HepG2 (cell line): ENCODE results near the gene METTL23. TPM values are rescaled to one million over a fixed set of nuclear protein-coding genes. Genes with fewer than 3 reads are reported as not detected.

Source experiments
- ATAC-seq: fragments of 200-7000 bp; cut with Tn5 transposase; 3 replicates; pipeline ENCODE4 v1.9.1; 2020; ENCODE audit warnings: mild to moderate bottlenecking, moderate library complexity
- BruUV-seq: library from RNA; stranded (reverse); fragments of 400-500 nt; replicated peaks from 2 replicates; lab custom pipeline; 2021; lab: Mats Ljungman, UMichigan
- CTCF ChIA-PET: fragments of 300-600 bp; formaldehyde crosslinking; extraction: SDS; loops from one replicate; lab custom pipeline; 2021; ENCODE audit warnings: low total read pairs, inconsistent platforms, low intra/inter-chr PET ratio; lab: Yijun Ruan, JAX
- POLR2A ChIA-PET: fragments of 350-600 bp; sonication (Branson Sonifier 250); formaldehyde crosslinking; loops from one replicate; lab custom pipeline; 2020; ENCODE audit warnings: antibody characterized with exemption, inconsistent platforms; lab: Yijun Ruan, JAX
- DNase-seq: peaks from one replicate; pipeline ENCODE4 v3.0.0-alpha.2; 2015; ENCODE audit warnings: low spot score
- FAIRE-seq: peaks from 3 replicates; lab custom pipeline; 2011; peaks lifted over from hg19 to GRCh38; lab: Jason Lieb, UNC
- H2AFZ ChIP-seq: one replicate; pipeline ENCODE4 v1.6.1; 2011; ENCODE audit warnings: low read length, inconsistent platforms
- H3K27ac ChIP-seq: fragments of 300-600 bp; 3 replicates; pipeline ENCODE4 v1.8.0; 2011; ENCODE audit warnings: mixed run types, mild to moderate bottlenecking, mixed read lengths, low read length, inconsistent platforms; ENCODE audit not compliant: insufficient read depth; ENCODE audit errors: extremely low read length
- H3K27me3 ChIP-seq, 2 experiments: fragments of 200-600 bp in 1 of 2; 2 replicates in 1 of 2; 3 replicates in 1 of 2; pipeline versions ENCODE4 v1.6.0 to v1.8.0; 2011; ENCODE audit warnings: low read length in 2 of 2, mild to moderate bottlenecking in 2 of 2, moderate library complexity in 2 of 2, inconsistent platforms in 1 of 2; ENCODE audit not compliant: insufficient read depth in 2 of 2, control insufficient read depth in 1 of 2
- H3K36me3 ChIP-seq, 2 experiments: fragments of 200-600 bp in 1 of 2; replicated peaks in 1 of 2; 2 replicates in 1 of 2; 3 replicates in 1 of 2; pipeline versions ENCODE4 v1.5.1 to v1.8.0; 2011; ENCODE audit warnings: low read length in 2 of 2, inconsistent platforms in 1 of 2; ENCODE audit not compliant: insufficient read depth in 2 of 2, control insufficient read depth in 1 of 2
- H3K4me1 ChIP-seq: 2 replicates; pipeline ENCODE4 v1.5.1; 2012; ENCODE audit warnings: low read length, inconsistent platforms; ENCODE audit not compliant: insufficient read depth
- H3K4me2 ChIP-seq: 2 replicates; pipeline ENCODE4 v1.6.0; 2011; ENCODE audit warnings: low read depth, low read length, inconsistent platforms
- H3K4me3 ChIP-seq, 3 experiments: fragments of 200-600 bp in 1 of 3; sonication (generic), shearing (Covaris generic) in 1 of 3; replicated peaks in 1 of 3; 2 replicates each; pipeline ENCODE4 v1.5.1; 2011 to 2016; ENCODE audit warnings: low read length in 3 of 3, inconsistent platforms in 2 of 3, low read depth in 2 of 3, mild to moderate bottlenecking in 2 of 3, control low read depth in 1 of 3, mixed read lengths in 1 of 3; ENCODE audit not compliant: insufficient read depth in 1 of 3
- H3K79me2 ChIP-seq: one replicate; pipeline ENCODE4 v1.6.1; 2011; ENCODE audit warnings: low read length, inconsistent platforms; ENCODE audit not compliant: insufficient read depth
- H3K9ac ChIP-seq: 2 replicates; pipeline ENCODE4 v1.6.0; 2011; ENCODE audit warnings: mild to moderate bottlenecking, low read depth, low read length, inconsistent platforms; ENCODE audit not compliant: insufficient read depth
- H3K9me3 ChIP-seq: 2 replicates; pipeline ENCODE4 v1.5.1; 2012; ENCODE audit warnings: mild to moderate bottlenecking, low read length
- H4K20me1 ChIP-seq: 2 replicates; pipeline ENCODE4 v1.6.0; 2011; ENCODE audit warnings: inconsistent platforms, mild to moderate bottlenecking, low read length, moderate library complexity; ENCODE audit not compliant: insufficient read depth
- AGO2 ChIP-seq: fragments of 200-400 bp; formaldehyde crosslinking; optimal IDR thresholded peaks from 2 replicates; pipeline ENCODE3; 2017; ENCODE audit warnings: mild to moderate bottlenecking, low read depth, low read length, moderate library complexity
- MYC ChIP-seq: sonication (generic); formaldehyde crosslinking; IDR thresholded peaks from 2 replicates; pipeline ENCODE4 v1.9.0; 2021; ENCODE audit warnings: missing genetic modification reagents, borderline replicate concordance
- NFE2 ChIP-seq: sonication (generic); formaldehyde crosslinking; IDR thresholded peaks from 2 replicates; pipeline ENCODE4 v1.4.0; 2020; ENCODE audit warnings: missing genetic modification reagents
- POLR2A ChIP-seq, 2 experiments: IDR thresholded peaks; 2 replicates each; pipeline ENCODE4 v1.6.1; 2011; ENCODE audit warnings: low read depth in 2 of 2, low read length in 2 of 2, mild to moderate bottlenecking in 1 of 2, moderate library complexity in 1 of 2; ENCODE audit not compliant: insufficient read depth in 1 of 2
- ZC3H4 ChIP-seq: sonication (generic); formaldehyde crosslinking; IDR thresholded peaks from 2 replicates; pipeline ENCODE4 v1.4.0; 2020; ENCODE audit warnings: missing genetic modification reagents, borderline replicate concordance
- ZNF329 ChIP-seq: sonication (generic); formaldehyde crosslinking; IDR thresholded peaks from 2 replicates; pipeline ENCODE4 v1.9.0; 2021; ENCODE audit warnings: low read depth, mild to moderate bottlenecking, missing genetic modification reagents
- ZNF432 ChIP-seq: sonication (generic); formaldehyde crosslinking; IDR thresholded peaks from 2 replicates; pipeline ENCODE4 v1.5.0; 2020; ENCODE audit warnings: missing genetic modification reagents, mild to moderate bottlenecking, borderline replicate concordance
- ZNF687 ChIP-seq: sonication (generic); formaldehyde crosslinking; IDR thresholded peaks from 2 replicates; pipeline ENCODE4 v1.5.1; 2020; ENCODE audit warnings: mild to moderate bottlenecking, missing genetic modification reagents, moderate library complexity
- WGBS: methylation state at CpG from one replicate; pipeline ENCODE4 v1.1.6; 2017; ENCODE audit warnings: low lambda C conversion rate; 5-methylcytosine and 5-hydroxymethylcytosine counted together
- in situ Hi-C: cut with HindIII; loops from 2 replicates; pipeline ENCODE4 v1.10.0; 2017; ENCODE audit warnings: low pct_unique_long_range_greater_than_20kb; ENCODE audit not compliant: extremely low pct_ligation_motif_present
- intact Hi-C: fragments of 100-400 bp; cut with micrococcal nuclease; formaldehyde crosslinking; loops from one replicate; pipeline ENCODE4 v1.10.0; 2022; ENCODE audit not compliant: unreplicated experiment
- polyA plus RNA-seq, 8 experiments: library from polyadenylated mRNA; depleted of rRNA in 3 of 8; stranded (reverse) in 7 of 8; unstranded in 1 of 8; fragments of >200 nt; fragmentation: Illumina TruSeq in 4 of 8; extraction: Trizol in 4 of 8; gene quantifications; 2 replicates each; pipeline versions ENCODE4 v1.2.1 to v1.2.3, GENCODE V29; 2011 to 2016; ENCODE audit warnings: low read depth in 4 of 8, missing spikeins in 1 of 8, mixed read lengths in 1 of 8; ENCODE audit not compliant: insufficient read depth in 1 of 8
- total RNA-seq, 5 experiments: library from RNA; depleted of rRNA; stranded (reverse); fragments of >200 nt; fragmentation: Illumina TruSeq; extraction: Trizol; gene quantifications; 2 replicates each; pipeline ENCODE4 v1.2.3, GENCODE V29; 2016; ENCODE audit warnings: low read depth in 1 of 5
- TF ChIP-seq, protein P1 (sequence below): IDR thresholded peaks from 2 replicates; pipeline ENCODE4 v1.6.1; 2016; ENCODE audit warnings: missing compliant biosample characterization, missing genetic modification reagents, borderline replicate concordance

The METTL23 gene
- total and polyA plus RNA-seq, 2 of the 13 experiments (the other 11 are each of a cell fraction or from before 2014, with no cell fraction given), result 39.9 to 104 TPM

DNA sequence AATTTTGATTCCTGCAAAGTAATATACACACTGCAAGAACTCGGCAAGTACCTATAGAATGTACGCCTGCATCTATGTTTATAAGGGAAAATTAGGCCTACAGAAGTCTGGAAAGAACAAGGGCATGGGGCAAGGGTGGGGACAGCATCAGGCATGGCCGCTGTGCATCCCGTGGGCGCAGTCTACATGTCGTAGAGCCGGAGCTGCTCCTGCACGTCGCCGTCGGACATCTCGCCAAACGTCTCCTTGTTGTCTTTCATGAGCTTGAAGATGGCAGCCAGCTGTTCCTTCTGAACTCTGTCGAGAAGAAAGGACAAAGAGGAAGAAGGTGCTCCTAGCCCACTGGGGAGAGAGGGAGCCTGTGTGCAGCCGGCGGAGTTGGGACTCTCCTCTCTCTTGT lies 49.2 kb upstream of the METTL23 start (continued):
- TF ChIP-seq, protein P1, sequence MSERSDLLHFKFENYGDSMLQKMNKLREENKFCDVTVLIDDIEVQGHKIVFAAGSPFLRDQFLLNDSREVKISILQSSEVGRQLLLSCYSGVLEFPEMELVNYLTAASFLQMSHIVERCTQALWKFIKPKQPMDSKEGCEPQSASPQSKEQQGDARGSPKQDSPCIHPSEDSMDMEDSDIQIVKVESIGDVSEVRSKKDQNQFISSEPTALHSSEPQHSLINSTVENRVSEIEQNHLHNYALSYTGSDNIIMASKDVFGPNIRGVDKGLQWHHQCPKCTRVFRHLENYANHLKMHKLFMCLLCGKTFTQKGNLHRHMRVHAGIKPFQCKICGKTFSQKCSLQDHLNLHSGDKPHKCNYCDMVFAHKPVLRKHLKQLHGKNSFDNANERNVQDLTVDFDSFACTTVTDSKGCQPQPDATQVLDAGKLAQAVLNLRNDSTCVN, result no peak
- no peak for TF ChIP-seq ZC3H4
- no peak for TF ChIP-seq ZNF329 (CRISPR knock-in tag)

DNA sequence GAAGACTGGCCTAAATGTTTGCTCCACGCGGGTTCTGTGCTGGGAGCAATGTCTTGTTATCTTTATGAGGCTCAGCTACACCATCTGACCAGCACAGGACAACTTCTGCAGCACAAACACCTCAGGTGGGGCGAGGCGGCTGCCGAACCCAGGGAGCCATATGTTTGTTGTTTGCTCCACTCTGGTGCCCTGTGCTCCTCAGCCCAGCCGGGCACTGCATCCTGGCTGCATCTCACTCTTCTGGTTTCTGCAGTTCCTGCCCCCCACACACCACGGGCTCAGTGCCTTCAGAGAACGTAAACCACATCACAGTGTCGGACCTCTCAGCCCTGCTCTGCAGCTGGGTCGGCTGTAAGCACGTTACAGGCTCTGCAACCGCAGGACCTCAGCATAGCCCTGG lies 48.3 kb upstream of the METTL23 start:
- ChIA-PET CTCF (no interaction called here), POLR2A (no interaction called here)
- H3K9ac ChIP-seq, result no peak overlapping the region
- H3K27me3 ChIP-seq, result no peaks in the 10 kb centered on the region
- H3K9me3 ChIP-seq, result no peaks in the 10 kb centered on the region
- H2AFZ ChIP-seq, result no peak overlapping the region
- intact Hi-C loops, result no loop called here
- peaks cover 38% of the 10 kb centered on the region for H3K4me1 ChIP-seq
- peaks cover 5 to 17% of the 10 kb centered on the region in 2 experiments; a peak in 3 of 5 replicates for H3K36me3 ChIP-seq
- DNase-seq, result no peak
- H3K27ac ChIP-seq, result no peak overlapping the region
- no peak overlapping the region for H3K4me2 ChIP-seq
- in situ Hi-C loops, result no loop called here
- ATAC-seq, result no peak
- TF ChIP-seq ZNF432 (CRISPR knock-in tag), result no peak
- TF ChIP-seq POLR2A (IDR thresholded peaks at IDR 0.05; ENCODE audit: insufficient read depth in 1 of 2, low read depth in 2 of 2, low read length in 2 of 2), result 0 out of 4 replicates have a peak, but pooled peaks of 1 of the 2 experiments have one; percentile 33
- peak; percentile 36 for TF ChIP-seq ZNF687
- 0 out of 2 replicates have a peak, but pooled peaks have one; percentile 9 for TF ChIP-seq MYC (CRISPR knock-in tag)
- peak; percentile 51 for TF ChIP-seq AGO2
- TF ChIP-seq NFE2 (CRISPR knock-in tag), result no peak
- no TSS peak for BruUV-seq
- no peak for FAIRE-seq
- 87% methylated on average over 12 of the region's 12 CpGs for WGBS
- no peaks in the 10 kb centered on the region for H4K20me1 ChIP-seq
- H3K4me3 ChIP-seq, result no peak overlapping the region
- no peaks in the 10 kb centered on the region for H3K79me2 ChIP-seq
